Thyroid gland (tissue), 4 donors: ENCODE data around the gene TMEM126B.
"Not testable (repeated sequence)": the region's sequence is repeated elsewhere in the genome, so short reads cannot be mapped to it uniquely, and the experiment has no call there.

Experiments used
- CTCF ChIP-seq, 6 experiments: fragments of 200-600 bp in 3 of 6; fragments of 450-650 bp in 3 of 6; sonication (generic) in 3 of 6; IDR thresholded peaks; one replicate each; pipeline ENCODE4 v1.5.1; 2016 to 2019; ENCODE audit warnings: antibody characterized with exemption in 6 of 6, mild to moderate bottlenecking in 2 of 6, inconsistent platforms in 1 of 6, moderate library complexity in 1 of 6
- POLR2A ChIP-seq, 2 donors: fragments of 450-650 bp; IDR thresholded peaks; one replicate each; pipeline ENCODE4 v1.6.1; 2017; ENCODE audit warnings: antibody characterized with exemption in 2 of 2, mild to moderate bottlenecking in 2 of 2, moderate library complexity in 1 of 2

GRCh38 chr11:85609286-85609685 lies 19.1 kb upstream of the TMEM126B start:
- not testable (repeated sequence) for TF ChIP-seq CTCF, POLR2A (IDR thresholded peaks at IDR 0.05)
